ENCODE data around the gene EBLN2. TPM values are rescaled to one million over a fixed set of nuclear protein-coding genes. Genes with fewer than 3 reads are reported as not detected.

Gene EBLN2
- total RNA-seq, 1 experiment from 2014 or later: 0.41 TPM

- no peak for DNase-seq (ENCODE audit: low spot score)
These were observed 45.8 kb downstream of the EBLN2 start for GRCh38 chr3:73107215-73107614.

- DNase-seq (ENCODE audit: low spot score): no peak
These were observed 46.3 kb downstream of the EBLN2 start for GRCh38 chr3:73107676-73108187.

GRCh38 chr3:73108750-73109149, 47.3 kb downstream of the EBLN2 start:
- no peak for DNase-seq (ENCODE audit: low spot score)

- no peak for DNase-seq (ENCODE audit: low spot score)
These were observed 49.1 kb downstream of the EBLN2 start for GRCh38 chr3:73110530-73110929.

Other genes with a start within 250 kb of the EBLN2 start
- gene SHQ1, start 213.2 kb upstream of the EBLN2 start, total RNA-seq (2014; rRNA removed; shearing (Covaris generic)): 15.4 and 15.8 TPM in 2 replicates
- 6.0 and 6.6 TPM in 2 replicates for gene GXYLT2, start 173.6 kb upstream of the EBLN2 start, total RNA-seq (2014; rRNA removed; shearing (Covaris generic))
- gene PPP4R2, start 64.8 kb upstream of the EBLN2 start, total RNA-seq (2014; rRNA removed; shearing (Covaris generic)): 54.8 and 69.0 TPM in 2 replicates

Measured in A172 (cell line).